Ishikawa (cell line): ENCODE data around the gene RSKR.
A peak's percentile ranks its signal among the peaks of the same experiment; 100 is the strongest.

Experiments used
- CEBPB ChIP-seq: IDR thresholded peaks from 2 replicates; pipeline ENCODE4 v1.6.1; 2012
- CREB1 ChIP-seq: IDR thresholded peaks from 2 replicates; pipeline ENCODE4 v1.6.1; 2012; ENCODE audit warnings: low read depth
- EGR1 ChIP-seq: IDR thresholded peaks from 2 replicates; pipeline ENCODE4 v1.6.1; 2012
- EP300 ChIP-seq: IDR thresholded peaks from 2 replicates; pipeline ENCODE4 v1.6.1; 2012; ENCODE audit warnings: borderline replicate concordance
- FOXM1 ChIP-seq: IDR thresholded peaks from 2 replicates; pipeline ENCODE4 v1.6.1; 2012; ENCODE audit warnings: low read depth, borderline replicate concordance
- NFIC ChIP-seq: IDR thresholded peaks from 2 replicates; pipeline ENCODE4 v1.6.1; 2012
- RAD21 ChIP-seq: IDR thresholded peaks from 2 replicates; pipeline ENCODE4 v1.6.1; 2012; ENCODE audit warnings: low read depth
- TAF1 ChIP-seq: IDR thresholded peaks from 2 replicates; pipeline ENCODE4 v1.6.1; 2012; ENCODE audit warnings: low read depth, mild to moderate bottlenecking
- TCF12 ChIP-seq: IDR thresholded peaks from 2 replicates; pipeline ENCODE4 v1.6.1; 2012; ENCODE audit warnings: low read depth
- TEAD4 ChIP-seq: IDR thresholded peaks from 2 replicates; pipeline ENCODE4 v1.6.1; 2012
- YY1 ChIP-seq: IDR thresholded peaks from 2 replicates; pipeline ENCODE4 v1.6.1; 2012; ENCODE audit warnings: low read depth
- ZBTB7A ChIP-seq: IDR thresholded peaks from 2 replicates; pipeline ENCODE4 v1.6.1; 2012; ENCODE audit warnings: low read depth
- TF ChIP-seq, protein P1 (sequence below): IDR thresholded peaks from 2 replicates; pipeline ENCODE4 v1.6.1; 2012
- TF ChIP-seq, protein P2 (sequence below): IDR thresholded peaks from 2 replicates; pipeline ENCODE4 v1.6.1; 2012
- TF ChIP-seq, protein P3 (sequence below): IDR thresholded peaks from 2 replicates; pipeline ENCODE4 v1.6.1; 2012; ENCODE audit warnings: low read depth, mild to moderate bottlenecking

Gene RSKR

GRCh38 chr17:28582513-28582912, 31.5 kb downstream of the RSKR start:
- TF ChIP-seq CEBPB, result no peak
- TF ChIP-seq EP300, result no peak
- TF ChIP-seq, protein P1, sequence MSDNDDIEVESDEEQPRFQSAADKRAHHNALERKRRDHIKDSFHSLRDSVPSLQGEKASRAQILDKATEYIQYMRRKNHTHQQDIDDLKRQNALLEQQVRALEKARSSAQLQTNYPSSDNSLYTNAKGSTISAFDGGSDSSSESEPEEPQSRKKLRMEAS, result no peak
- TF ChIP-seq TCF12, result no peak
- TF ChIP-seq, protein P2, sequence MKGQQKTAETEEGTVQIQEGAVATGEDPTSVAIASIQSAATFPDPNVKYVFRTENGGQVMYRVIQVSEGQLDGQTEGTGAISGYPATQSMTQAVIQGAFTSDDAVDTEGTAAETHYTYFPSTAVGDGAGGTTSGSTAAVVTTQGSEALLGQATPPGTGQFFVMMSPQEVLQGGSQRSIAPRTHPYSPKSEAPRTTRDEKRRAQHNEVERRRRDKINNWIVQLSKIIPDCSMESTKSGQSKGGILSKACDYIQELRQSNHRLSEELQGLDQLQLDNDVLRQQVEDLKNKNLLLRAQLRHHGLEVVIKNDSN, result no peak
- no peak for TF ChIP-seq ZBTB7A
- TF ChIP-seq RAD21, result no peak

DNA sequence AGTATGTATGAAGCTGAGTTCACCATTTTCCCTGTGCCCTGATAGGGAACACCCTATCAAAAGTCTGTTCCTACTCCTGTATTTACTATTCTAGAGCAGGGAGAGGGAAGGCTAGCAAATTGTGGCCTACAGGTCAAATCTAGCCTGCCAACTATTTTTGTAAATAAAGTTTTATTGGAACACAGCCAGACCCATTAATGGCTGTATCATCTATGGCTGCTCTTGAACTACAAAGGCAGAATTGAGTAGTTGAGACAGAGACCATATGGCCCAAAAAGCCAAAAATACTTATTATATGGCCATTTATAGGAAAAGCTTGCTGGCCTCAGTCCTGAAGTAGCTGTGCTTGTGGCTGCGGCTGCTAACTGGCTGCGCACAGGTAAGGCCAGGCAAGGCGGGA, 33.0 kb downstream of the RSKR start:
- TF ChIP-seq, protein P1, result no peak
- no peak for TF ChIP-seq TEAD4
- TF ChIP-seq CREB1, result no peak
- no peak for TF ChIP-seq CEBPB
- TF ChIP-seq EGR1, result no peak
- TF ChIP-seq RAD21, result no peak
- no peak for TF ChIP-seq NFIC
- TF ChIP-seq ZBTB7A, result no peak
- TF ChIP-seq TAF1, result no peak
- TF ChIP-seq, protein P3, sequence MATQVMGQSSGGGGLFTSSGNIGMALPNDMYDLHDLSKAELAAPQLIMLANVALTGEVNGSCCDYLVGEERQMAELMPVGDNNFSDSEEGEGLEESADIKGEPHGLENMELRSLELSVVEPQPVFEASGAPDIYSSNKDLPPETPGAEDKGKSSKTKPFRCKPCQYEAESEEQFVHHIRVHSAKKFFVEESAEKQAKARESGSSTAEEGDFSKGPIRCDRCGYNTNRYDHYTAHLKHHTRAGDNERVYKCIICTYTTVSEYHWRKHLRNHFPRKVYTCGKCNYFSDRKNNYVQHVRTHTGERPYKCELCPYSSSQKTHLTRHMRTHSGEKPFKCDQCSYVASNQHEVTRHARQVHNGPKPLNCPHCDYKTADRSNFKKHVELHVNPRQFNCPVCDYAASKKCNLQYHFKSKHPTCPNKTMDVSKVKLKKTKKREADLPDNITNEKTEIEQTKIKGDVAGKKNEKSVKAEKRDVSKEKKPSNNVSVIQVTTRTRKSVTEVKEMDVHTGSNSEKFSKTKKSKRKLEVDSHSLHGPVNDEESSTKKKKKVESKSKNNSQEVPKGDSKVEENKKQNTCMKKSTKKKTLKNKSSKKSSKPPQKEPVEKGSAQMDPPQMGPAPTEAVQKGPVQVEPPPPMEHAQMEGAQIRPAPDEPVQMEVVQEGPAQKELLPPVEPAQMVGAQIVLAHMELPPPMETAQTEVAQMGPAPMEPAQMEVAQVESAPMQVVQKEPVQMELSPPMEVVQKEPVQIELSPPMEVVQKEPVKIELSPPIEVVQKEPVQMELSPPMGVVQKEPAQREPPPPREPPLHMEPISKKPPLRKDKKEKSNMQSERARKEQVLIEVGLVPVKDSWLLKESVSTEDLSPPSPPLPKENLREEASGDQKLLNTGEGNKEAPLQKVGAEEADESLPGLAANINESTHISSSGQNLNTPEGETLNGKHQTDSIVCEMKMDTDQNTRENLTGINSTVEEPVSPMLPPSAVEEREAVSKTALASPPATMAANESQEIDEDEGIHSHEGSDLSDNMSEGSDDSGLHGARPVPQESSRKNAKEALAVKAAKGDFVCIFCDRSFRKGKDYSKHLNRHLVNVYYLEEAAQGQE, result no peak
- no peak for TF ChIP-seq TCF12
- TF ChIP-seq FOXM1, result no peak
- TF ChIP-seq, protein P2, result no peak
- TF ChIP-seq YY1, result no peak
- no peak for TF ChIP-seq EP300

- TF ChIP-seq CEBPB, result no peak
- no peak for TF ChIP-seq CREB1
- TF ChIP-seq, protein P2, result no peak
Observed at GRCh38 chr17:28579526-28579925, 34.5 kb downstream of the RSKR start.

- TF ChIP-seq, protein P3, result no peak
- TF ChIP-seq TCF12 (no peak), TEAD4 (no peak), EGR1 (no peak), TAF1 (no peak), CREB1 (no peak), NFIC (no peak), YY1 (no peak)
- TF ChIP-seq, protein P2, result no peak
- TF ChIP-seq, protein P1, result no peak
Observed at GRCh38 chr17:28578246-28579195, 35.5 kb downstream of the RSKR start.

GRCh38 chr17:28577466-28577824, 36.5 kb downstream of the RSKR start:
- TF ChIP-seq CREB1 (no peak), ZBTB7A (no peak), TAF1 (no peak), RAD21 (no peak), YY1 (no peak), NFIC (peak; percentile 80), CEBPB (no peak)
- TF ChIP-seq, protein P3, result no peak
